Measurements from ENCODE around the gene H3-3A.

H3-3A gene

DNA sequence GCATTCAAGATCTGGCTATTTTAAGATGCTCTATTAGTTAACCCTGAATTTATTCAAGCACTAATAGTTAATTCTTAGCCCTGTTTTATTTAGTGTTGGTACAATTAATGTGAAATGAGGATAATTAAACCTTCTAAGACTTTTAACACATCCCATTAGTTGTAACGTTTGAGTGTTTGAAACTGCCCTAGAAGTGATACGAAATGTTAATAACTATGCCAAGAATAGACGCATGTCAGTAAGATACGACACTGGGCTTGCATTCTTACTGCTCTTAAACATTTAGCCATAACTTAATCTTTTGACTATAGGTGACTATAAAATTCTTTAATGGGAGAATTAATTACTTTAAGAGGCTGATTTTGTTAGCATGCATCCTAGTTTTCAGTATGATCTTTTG lies 9.8 kb downstream of the H3-3A start:
- no peak for DNase-seq (ENCODE audit: low read depth)
- TF ChIP-seq CTCF (IDR thresholded peaks at IDR 0.05; ENCODE audit: low read depth, low read length, missing control alignments) = no peak
- no peak overlapping the region for H3K4me3 ChIP-seq (ENCODE audit: low read depth, low read length)

DNA sequence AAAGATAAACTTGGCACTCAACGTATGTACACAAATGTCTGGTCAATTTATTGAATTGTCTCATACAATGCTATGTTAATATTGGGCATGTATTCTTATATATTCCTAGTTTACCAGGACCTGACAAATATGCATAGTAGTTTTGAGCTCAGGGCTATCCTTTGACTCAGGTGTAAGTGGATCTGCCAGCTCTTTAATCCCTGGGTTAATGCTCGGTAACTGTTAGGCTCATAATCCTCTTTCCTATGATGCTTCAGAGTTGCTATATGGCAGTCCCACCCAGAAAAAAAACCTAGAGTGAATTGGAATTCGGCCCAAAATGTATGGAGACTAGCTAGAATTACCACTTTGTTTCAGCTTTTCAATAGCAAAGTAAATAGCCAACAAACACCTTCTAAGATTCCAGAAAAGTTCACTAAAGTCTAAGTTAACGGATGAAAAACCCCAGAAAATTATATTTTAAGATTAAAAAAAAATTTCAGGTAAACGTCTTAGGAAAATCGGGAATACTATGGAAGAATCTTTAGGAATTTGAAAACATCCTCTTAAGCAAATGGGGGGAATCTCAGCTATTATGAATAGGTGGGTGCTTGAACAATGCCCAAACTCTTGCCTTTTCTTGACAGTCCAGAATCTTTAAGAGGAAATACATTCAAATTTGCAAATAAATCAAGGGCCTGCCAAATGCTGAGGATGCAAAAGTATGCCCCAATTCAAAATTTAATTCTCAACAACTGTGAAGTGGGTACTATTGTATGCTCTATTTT lies 10.9 kb downstream of the H3-3A start:
- no peak overlapping the region for H3K4me3 ChIP-seq (ENCODE audit: low read depth, low read length)
- no peak for TF ChIP-seq CTCF (IDR thresholded peaks at IDR 0.05; ENCODE audit: low read depth, low read length, missing control alignments)
- DNase-seq (ENCODE audit: low read depth) = no peak

DNA sequence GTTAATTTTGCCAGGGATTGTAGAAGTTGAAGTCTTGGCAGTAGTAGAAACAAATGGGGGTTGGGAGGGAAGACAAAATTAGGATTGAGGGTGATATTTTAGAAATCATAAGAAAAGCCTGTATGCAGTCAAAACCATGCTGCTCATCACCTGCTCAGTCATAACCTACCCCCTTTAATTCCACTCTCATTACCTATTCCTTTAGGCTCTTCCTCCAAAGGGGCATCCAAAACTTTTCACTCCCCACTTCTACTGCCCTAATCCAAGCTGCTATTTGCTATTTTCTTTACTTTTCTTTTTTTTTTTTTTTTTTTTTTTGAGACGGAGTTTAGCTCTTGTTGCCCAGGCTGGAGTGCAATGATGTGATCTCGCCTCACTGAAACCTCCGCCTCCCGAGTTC lies 11.5 kb downstream of the H3-3A start:
- no peak for DNase-seq (ENCODE audit: low read depth)
- no peak overlapping the region for H3K4me3 ChIP-seq (ENCODE audit: low read depth, low read length)
- TF ChIP-seq CTCF (IDR thresholded peaks at IDR 0.05; ENCODE audit: low read depth, low read length, missing control alignments) = no peak

GRCh38 chr1:226076378-226076777 lies 13.9 kb downstream of the H3-3A start:
- DNase-seq (ENCODE audit: low read depth) = no peak
- no peak for TF ChIP-seq CTCF (IDR thresholded peaks at IDR 0.05; ENCODE audit: low read depth, low read length, missing control alignments)
- no peak overlapping the region for H3K4me3 ChIP-seq (ENCODE audit: low read depth, low read length)

DNA sequence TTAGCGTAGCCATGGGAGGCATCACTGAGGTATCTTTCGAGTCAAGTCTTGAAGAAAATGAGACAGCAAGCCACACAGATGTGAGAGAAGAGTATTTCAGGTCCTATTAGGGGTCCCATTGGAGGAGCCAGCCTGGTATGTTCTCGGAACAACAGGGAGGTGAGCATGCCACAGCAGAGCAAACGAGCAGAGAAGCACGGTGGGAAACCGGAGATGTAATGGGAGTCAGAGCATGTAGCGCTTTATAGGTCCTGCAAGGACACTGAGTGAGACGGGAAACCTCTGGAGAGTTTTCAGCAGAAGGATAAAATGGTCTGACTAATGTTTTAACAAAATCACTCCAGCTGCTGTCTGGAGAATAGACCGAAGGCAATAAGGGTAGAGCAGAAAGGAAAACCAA lies 15.9 kb downstream of the H3-3A start:
- no peak for DNase-seq (ENCODE audit: low read depth)
- no peak for TF ChIP-seq CTCF (IDR thresholded peaks at IDR 0.05; ENCODE audit: low read depth, low read length, missing control alignments)
- H3K4me3 ChIP-seq (ENCODE audit: low read depth, low read length) = no peak overlapping the region

DNA sequence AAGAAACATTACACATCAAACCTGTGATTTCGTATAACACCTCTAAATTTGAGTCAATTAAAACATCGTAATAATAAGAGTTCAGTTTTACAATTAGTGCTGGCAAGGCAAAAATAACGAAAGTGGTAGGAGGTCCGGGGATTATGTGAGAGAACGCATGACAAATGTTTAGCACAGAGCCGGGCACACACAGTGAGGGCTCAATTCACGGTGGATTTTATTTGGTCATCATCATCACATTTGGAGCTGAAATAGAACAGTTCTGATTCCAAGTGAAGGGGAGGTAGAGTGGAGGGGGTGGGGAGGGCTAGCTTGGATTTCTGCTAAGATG lies 20.0 kb downstream of the H3-3A start:
- TF ChIP-seq CTCF (IDR thresholded peaks at IDR 0.05; ENCODE audit: low read depth, low read length, missing control alignments) = no peak
- peak overlapping the region; percentile 62 for H3K4me3 ChIP-seq (ENCODE audit: low read depth, low read length)
- no peak for DNase-seq (ENCODE audit: low read depth)

- H3K4me3 ChIP-seq (ENCODE audit: low read depth, low read length) = peak overlapping the region; percentile 62
- DNase-seq (ENCODE audit: low read depth) = no peak
- TF ChIP-seq CTCF (IDR thresholded peaks at IDR 0.05; ENCODE audit: low read depth, low read length, missing control alignments) = no peak
Observed at GRCh38 chr1:226082959-226083301, 20.4 kb downstream of the H3-3A start.
